ENCODE data around the gene APAF1. TPM values are rescaled to one million over a fixed set of nuclear protein-coding genes. Genes with fewer than 3 reads are reported as not detected.

The APAF1 gene
- polyA plus RNA-seq, 1 experiment, result 6.0 TPM

GRCh38 chr12:98696036-98696646, 51.1 kb downstream of the APAF1 start:
- ChIA-PET CTCF (interaction anchor here (0.8 kb wide), 1 partner anchor 11 kb away, joined by 4 read pairs; no protein-coding TSS in a partner anchor), POLR2A (no interaction called here)
- Histone ChIP-seq H3K4me3 (ENCODE audit: low read depth, low read length) (no peak overlapping the region), H3K27me3 (ENCODE audit: control insufficient read depth, insufficient read depth, low read length) (no peaks in the 10 kb centered on the region), H3K36me3 (ENCODE audit: control insufficient read depth, insufficient read depth, low read length) (no peaks in the 10 kb centered on the region)
- DNase-seq (ENCODE audit: low read depth), result no peak
- no peak for TF ChIP-seq CTCF (IDR thresholded peaks at IDR 0.05; ENCODE audit: insufficient read depth, low read depth, low read length)

- Histone ChIP-seq H3K36me3 (ENCODE audit: control insufficient read depth, insufficient read depth, low read length) (no peaks in the 10 kb centered on the region), H3K4me3 (ENCODE audit: low read depth, low read length) (no peak overlapping the region), H3K27me3 (ENCODE audit: control insufficient read depth, insufficient read depth, low read length) (no peaks in the 10 kb centered on the region)
- ChIA-PET CTCF (no interaction called here), POLR2A (no interaction called here)
- DNase-seq (ENCODE audit: low read depth), result no peak
- no peak for TF ChIP-seq CTCF (IDR thresholded peaks at IDR 0.05; ENCODE audit: insufficient read depth, low read depth, low read length)
Measured at GRCh38 chr12:98697209-98697608, 52.1 kb downstream of the APAF1 start.

- peak; percentile 74 for TF ChIP-seq CTCF (IDR thresholded peaks at IDR 0.05; ENCODE audit: insufficient read depth, low read depth, low read length)
- DNase-seq (ENCODE audit: low read depth), result peak; percentile 6
- ChIA-PET CTCF (interaction anchor here (0.7 to 2.5 kb wide), 10 partner anchors 9 to 299 kb away, joined by 3 to 17 read pairs (median 4); no protein-coding TSS in a partner anchor), POLR2A (no interaction called here)
- peaks cover 2% of the 10 kb centered on the region; the same call in 1 of the 2 replicates for H3K36me3 ChIP-seq (ENCODE audit: control insufficient read depth, insufficient read depth, low read length)
- no peaks in the 10 kb centered on the region for H3K27me3 ChIP-seq (ENCODE audit: control insufficient read depth, insufficient read depth, low read length)
- H3K4me3 ChIP-seq (ENCODE audit: low read depth, low read length), result no peak overlapping the region
Measured at GRCh38 chr12:98698603-98699463, 53.7 kb downstream of the APAF1 start.

GRCh38 chr12:98699586-98699985, 54.5 kb downstream of the APAF1 start:
- no peak for DNase-seq (ENCODE audit: low read depth)
- POLR2A ChIA-PET, result no interaction called here
- CTCF ChIA-PET, result interaction anchor here (0.7 to 2.5 kb wide), 8 partner anchors 8 to 298 kb away, joined by 3 to 17 read pairs (median 4); no protein-coding TSS in a partner anchor
- Histone ChIP-seq H3K4me3 (ENCODE audit: low read depth, low read length) (no peak overlapping the region), H3K27me3 (ENCODE audit: control insufficient read depth, insufficient read depth, low read length) (no peaks in the 10 kb centered on the region), H3K36me3 (ENCODE audit: control insufficient read depth, insufficient read depth, low read length) (peaks cover 3% of the 10 kb centered on the region; the same call in 1 of the 2 replicates)
- no peak for TF ChIP-seq CTCF (IDR thresholded peaks at IDR 0.05; ENCODE audit: insufficient read depth, low read depth, low read length)

- Histone ChIP-seq H3K36me3 (ENCODE audit: control insufficient read depth, insufficient read depth, low read length) (peaks cover 3% of the 10 kb centered on the region; the same call in 1 of the 2 replicates), H3K27me3 (ENCODE audit: control insufficient read depth, insufficient read depth, low read length) (no peaks in the 10 kb centered on the region), H3K4me3 (ENCODE audit: low read depth, low read length) (no peak overlapping the region)
- DNase-seq (ENCODE audit: low read depth), result no peak
- POLR2A ChIA-PET, result no interaction called here
- CTCF ChIA-PET, result interaction anchor here (1.6 kb wide), 1 partner anchor 298 kb away, joined by 6 read pairs; no protein-coding TSS in a partner anchor
- TF ChIP-seq CTCF (IDR thresholded peaks at IDR 0.05; ENCODE audit: insufficient read depth, low read depth, low read length), result no peak
Measured at GRCh38 chr12:98701166-98701565, 56.1 kb downstream of the APAF1 start.
